HepG2 (cell line): ENCODE data around the gene ZBTB48. TPM values are rescaled to one million over a fixed set of nuclear protein-coding genes. Genes with fewer than 3 reads are reported as not detected.
A peak's percentile ranks its signal among the peaks of the same experiment; 100 is the strongest.

Experiments used
- AGO2 ChIP-seq: fragments of 200-400 bp; formaldehyde crosslinking; optimal IDR thresholded peaks from 2 replicates; pipeline ENCODE3; 2017; ENCODE audit warnings: mild to moderate bottlenecking, low read depth, low read length, moderate library complexity
- CCDC6 ChIP-seq: sonication (generic); formaldehyde crosslinking; IDR thresholded peaks from 2 replicates; pipeline ENCODE4 v1.8.1; 2022; ENCODE audit warnings: mild to moderate bottlenecking, missing genetic modification reagents, moderate library complexity
- CEBPG ChIP-seq: IDR thresholded peaks from 2 replicates; pipeline ENCODE4 v1.6.1; 2016
- HMG20B ChIP-seq: conservative IDR thresholded peaks from 2 replicates; pipeline ENCODE4 v1.6.1; 2016; ENCODE audit warnings: missing genetic modification reagents, missing compliant biosample characterization
- LCORL ChIP-seq, 2 experiments: fragments of 450-650 bp in 1 of 2; sonication (generic) in 1 of 2; formaldehyde crosslinking in 1 of 2; IDR thresholded peaks; 2 replicates each; pipeline versions ENCODE4 v1.5.0 to v1.6.1; 2017 to 2020; ENCODE audit warnings: antibody characterized with exemption in 1 of 2, missing genetic modification reagents in 1 of 2
- MAFF ChIP-seq: IDR thresholded peaks from 2 replicates; pipeline ENCODE4 v1.6.1; 2011; ENCODE audit warnings: low read depth, low read length, improper control_type of control experiment
- THAP8 ChIP-seq: sonication (generic); formaldehyde crosslinking; IDR thresholded peaks from 2 replicates; pipeline ENCODE4 v1.5.1; 2020; ENCODE audit warnings: missing genetic modification reagents, mild to moderate bottlenecking, borderline replicate concordance
- ZFAT ChIP-seq: sonication (generic); formaldehyde crosslinking; conservative IDR thresholded peaks from 2 replicates; pipeline ENCODE4 v1.8.1; 2023; ENCODE audit warnings: missing genetic modification reagents, inconsistent platforms
- ZFP41 ChIP-seq: sonication (generic); formaldehyde crosslinking; IDR thresholded peaks from 2 replicates; pipeline ENCODE4 v1.4.0; 2020; ENCODE audit warnings: mild to moderate bottlenecking, missing genetic modification reagents, borderline replicate concordance
- ZFP62 ChIP-seq: sonication (generic); formaldehyde crosslinking; IDR thresholded peaks from 2 replicates; pipeline ENCODE4 v1.4.0; 2020; ENCODE audit warnings: missing genetic modification reagents
- ZNF282 ChIP-seq: fragments of 450-650 bp; IDR thresholded peaks from 2 replicates; pipeline ENCODE4 v1.6.1; 2018; ENCODE audit not compliant: partially characterized antibody
- ZNF446 ChIP-seq: sonication (generic); formaldehyde crosslinking; IDR thresholded peaks from 2 replicates; pipeline ENCODE4 v1.5.0; 2020; ENCODE audit warnings: mild to moderate bottlenecking, missing genetic modification reagents
- ZNF589 ChIP-seq: sonication (generic); formaldehyde crosslinking; conservative IDR thresholded peaks from 2 replicates; pipeline ENCODE4 v1.8.0; 2022; ENCODE audit warnings: mild to moderate bottlenecking, moderate library complexity, missing genetic modification reagents
- polyA plus RNA-seq, 8 experiments: library from polyadenylated mRNA; depleted of rRNA in 3 of 8; stranded (reverse) in 7 of 8; unstranded in 1 of 8; fragments of >200 nt; fragmentation: Illumina TruSeq in 4 of 8; extraction: Trizol in 4 of 8; gene quantifications; 2 replicates each; pipeline versions ENCODE4 v1.2.1 to v1.2.3, GENCODE V29; 2011 to 2016; ENCODE audit warnings: low read depth in 4 of 8, missing spikeins in 1 of 8, mixed read lengths in 1 of 8; ENCODE audit not compliant: insufficient read depth in 1 of 8
- total RNA-seq, 5 experiments: library from RNA; depleted of rRNA; stranded (reverse); fragments of >200 nt; fragmentation: Illumina TruSeq; extraction: Trizol; gene quantifications; 2 replicates each; pipeline ENCODE4 v1.2.3, GENCODE V29; 2016; ENCODE audit warnings: low read depth in 1 of 5
- TF ChIP-seq, protein P1 (sequence below): sonication (generic); formaldehyde crosslinking; IDR thresholded peaks from 2 replicates; pipeline ENCODE4 v1.8.0; 2022; ENCODE audit warnings: mild to moderate bottlenecking, missing genetic modification reagents, moderate library complexity
- TF ChIP-seq, protein P2 (sequence below): IDR thresholded peaks from 2 replicates; pipeline ENCODE4 v1.6.1; 2012; ENCODE audit warnings: inconsistent platforms
- TF ChIP-seq, protein P3 (sequence below): IDR thresholded peaks from 2 replicates; pipeline ENCODE4 v1.6.1; 2016; ENCODE audit warnings: missing compliant biosample characterization, missing genetic modification reagents, borderline replicate concordance

ZBTB48 gene
- total and polyA plus RNA-seq, 2 of the 13 experiments (the other 11 are each of a cell fraction or from before 2014, with no cell fraction given) = 13.0 to 17.1 TPM

GRCh38 chr1:6614019-6614928, 34.5 kb downstream of the ZBTB48 start (continued):
- 0 out of 2 replicates have a peak, but pooled peaks have one; percentile 25 for TF ChIP-seq CCDC6 (CRISPR knock-in tag)
- no peak for TF ChIP-seq MAFF
- no peak for TF ChIP-seq CEBPG
- TF ChIP-seq HMG20B (CRISPR knock-in tag) = no peak
- TF ChIP-seq THAP8 = no peak
- TF ChIP-seq ZFP41 (CRISPR knock-in tag) = no peak
- TF ChIP-seq, protein P1, sequence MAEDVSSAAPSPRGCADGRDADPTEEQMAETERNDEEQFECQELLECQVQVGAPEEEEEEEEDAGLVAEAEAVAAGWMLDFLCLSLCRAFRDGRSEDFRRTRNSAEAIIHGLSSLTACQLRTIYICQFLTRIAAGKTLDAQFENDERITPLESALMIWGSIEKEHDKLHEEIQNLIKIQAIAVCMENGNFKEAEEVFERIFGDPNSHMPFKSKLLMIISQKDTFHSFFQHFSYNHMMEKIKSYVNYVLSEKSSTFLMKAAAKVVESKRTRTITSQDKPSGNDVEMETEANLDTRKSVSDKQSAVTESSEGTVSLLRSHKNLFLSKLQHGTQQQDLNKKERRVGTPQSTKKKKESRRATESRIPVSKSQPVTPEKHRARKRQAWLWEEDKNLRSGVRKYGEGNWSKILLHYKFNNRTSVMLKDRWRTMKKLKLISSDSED (CRISPR knock-in tag) = no peak
- no peak for TF ChIP-seq ZNF589 (CRISPR knock-in tag)
- TF ChIP-seq ZFP62 (CRISPR knock-in tag) = no peak
- no peak for TF ChIP-seq LCORL (IDR thresholded peaks at IDR 0.05)
- TF ChIP-seq LCORL (CRISPR knock-in tag; IDR thresholded peaks at IDR 0.05) = no peak
- TF ChIP-seq, protein P2, sequence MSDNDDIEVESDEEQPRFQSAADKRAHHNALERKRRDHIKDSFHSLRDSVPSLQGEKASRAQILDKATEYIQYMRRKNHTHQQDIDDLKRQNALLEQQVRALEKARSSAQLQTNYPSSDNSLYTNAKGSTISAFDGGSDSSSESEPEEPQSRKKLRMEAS = 0 out of 2 replicates have a peak, but pooled peaks have one; percentile 13
- TF ChIP-seq, protein P3, sequence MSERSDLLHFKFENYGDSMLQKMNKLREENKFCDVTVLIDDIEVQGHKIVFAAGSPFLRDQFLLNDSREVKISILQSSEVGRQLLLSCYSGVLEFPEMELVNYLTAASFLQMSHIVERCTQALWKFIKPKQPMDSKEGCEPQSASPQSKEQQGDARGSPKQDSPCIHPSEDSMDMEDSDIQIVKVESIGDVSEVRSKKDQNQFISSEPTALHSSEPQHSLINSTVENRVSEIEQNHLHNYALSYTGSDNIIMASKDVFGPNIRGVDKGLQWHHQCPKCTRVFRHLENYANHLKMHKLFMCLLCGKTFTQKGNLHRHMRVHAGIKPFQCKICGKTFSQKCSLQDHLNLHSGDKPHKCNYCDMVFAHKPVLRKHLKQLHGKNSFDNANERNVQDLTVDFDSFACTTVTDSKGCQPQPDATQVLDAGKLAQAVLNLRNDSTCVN (CRISPR knock-in tag) = no peak
- TF ChIP-seq ZNF446 (CRISPR knock-in tag) = peak; percentile 57; the same call in 1 of the 2 replicates
- TF ChIP-seq ZNF282 = no peak
- TF ChIP-seq ZFAT (CRISPR knock-in tag) = no peak
- no peak for TF ChIP-seq AGO2
